GM10847 (cell line): ENCODE data around the gene THSD7A.

Experiments
- POLR2A ChIP-seq: IDR thresholded peaks from 2 replicates; pipeline ENCODE4 v1.6.1; 2011; ENCODE audit not compliant: insufficient read length; ENCODE audit errors: extremely low read depth

Gene THSD7A

DNA sequence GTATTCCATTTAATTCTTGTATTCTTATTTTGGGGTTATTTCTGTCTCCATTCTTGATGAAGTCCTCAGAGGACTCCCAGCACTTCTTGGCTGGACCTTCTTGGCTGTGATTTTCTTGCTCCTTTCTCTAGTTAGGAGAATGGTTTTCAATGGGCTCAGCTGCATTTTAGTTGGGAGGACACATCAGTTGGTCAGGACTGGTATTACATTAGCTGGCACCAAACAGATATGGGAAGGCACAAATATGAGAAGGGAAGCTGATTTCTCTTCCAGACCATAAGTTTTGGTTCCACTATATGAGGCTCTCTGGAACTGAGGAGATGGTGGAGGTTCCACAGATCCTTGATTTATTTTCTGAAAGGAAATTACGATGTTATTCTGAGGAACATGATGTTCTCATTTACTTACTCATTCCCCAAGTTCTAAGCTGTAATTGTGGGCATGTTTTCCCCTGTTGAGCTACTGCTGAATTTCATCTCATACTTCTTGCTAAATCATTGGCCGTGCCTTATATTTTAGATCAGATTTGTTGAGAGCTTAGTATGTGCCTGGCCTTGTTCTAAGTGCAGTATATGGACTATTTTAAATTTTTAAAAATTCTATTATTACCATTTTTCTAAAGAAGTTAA, 261.0 kb downstream of the THSD7A start:
- TF ChIP-seq POLR2A = no peak

DNA sequence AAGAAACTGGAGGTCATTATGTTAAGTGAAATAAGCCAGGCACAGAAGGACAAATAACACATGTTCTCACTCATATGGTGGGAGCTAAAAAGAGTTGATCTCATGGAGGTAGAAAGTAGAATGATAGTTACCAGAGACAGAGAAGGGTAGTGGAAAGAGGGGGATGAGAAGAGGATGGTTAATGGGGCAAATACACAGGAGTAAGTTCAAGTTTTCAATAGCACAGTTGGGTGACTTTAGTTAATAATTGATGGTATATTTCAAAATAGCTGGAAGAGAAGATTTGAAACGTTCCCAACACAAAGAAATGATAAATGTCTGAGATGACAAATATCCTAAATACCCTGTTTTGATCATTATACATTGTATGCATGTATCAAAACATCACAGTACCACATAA, 261.8 kb downstream of the THSD7A start:
- no peak for TF ChIP-seq POLR2A

DNA sequence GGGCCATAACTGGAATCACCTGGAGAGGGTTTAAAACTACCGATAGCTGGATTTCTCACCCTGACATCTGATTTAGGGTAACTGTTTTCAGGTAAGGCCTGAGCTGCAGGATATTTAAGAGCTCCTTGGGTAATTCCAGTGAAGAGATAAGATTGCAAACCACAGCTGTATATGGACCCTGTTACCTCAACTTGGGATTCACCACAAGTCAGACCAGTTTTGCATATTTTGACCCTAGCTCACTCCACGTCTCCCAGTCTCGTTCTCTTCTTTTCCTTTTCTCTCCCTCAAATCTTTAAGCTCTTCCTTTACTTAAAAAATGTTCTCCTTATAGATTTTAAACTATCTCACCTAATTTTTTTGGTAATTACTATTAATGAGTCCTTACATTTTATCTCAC, 264.4 kb downstream of the THSD7A start:
- TF ChIP-seq POLR2A = no peak

DNA sequence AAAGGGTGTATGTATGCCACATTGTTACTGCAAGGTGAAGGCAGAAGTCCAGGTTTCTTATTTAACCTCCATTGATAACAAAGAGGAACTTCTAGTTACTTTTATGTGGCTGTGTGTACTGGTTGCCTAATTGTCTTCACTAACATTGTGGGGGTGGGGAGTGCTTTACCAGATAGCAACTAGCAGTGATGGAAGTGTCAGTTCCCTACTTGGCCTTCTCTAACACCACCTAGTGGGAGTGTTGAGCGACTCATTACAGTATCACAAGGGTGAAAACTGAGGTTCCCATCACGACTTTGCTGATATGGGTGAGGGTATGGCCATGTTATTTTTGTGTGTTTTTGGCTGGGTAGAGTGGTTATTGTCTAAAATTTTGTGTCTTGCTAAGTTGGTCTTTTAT, 274.4 kb downstream of the THSD7A start:
- no peak for TF ChIP-seq POLR2A

DNA sequence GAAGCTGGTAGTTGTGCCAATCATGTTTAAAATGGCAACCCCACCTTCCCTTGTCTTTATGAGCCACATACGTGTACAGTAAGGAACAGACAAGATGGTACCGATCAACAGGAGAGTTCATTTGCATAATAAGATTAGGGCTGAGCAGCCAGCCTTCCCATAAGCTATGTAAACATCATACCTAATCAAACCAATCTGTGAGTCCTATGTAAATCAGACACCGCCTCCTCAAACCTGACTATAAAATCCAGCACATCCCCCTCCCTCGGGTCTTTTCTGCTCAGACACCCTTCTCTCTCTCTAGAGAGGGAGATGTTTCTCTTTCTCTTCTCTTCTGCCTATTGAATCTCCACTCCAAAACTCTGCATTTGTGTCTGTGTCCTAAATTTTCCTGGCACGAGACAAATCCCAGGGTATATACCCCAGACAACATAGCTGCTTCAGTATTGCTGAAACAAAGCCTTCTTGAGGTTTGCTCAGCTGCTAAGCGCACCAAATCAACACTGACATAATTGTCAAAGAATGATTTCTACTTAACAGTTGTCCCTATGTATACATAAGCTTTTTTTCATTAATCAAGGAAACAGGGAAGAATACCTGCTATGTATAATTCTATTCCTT, 279.2 kb downstream of the THSD7A start:
- TF ChIP-seq POLR2A = no peak

DNA sequence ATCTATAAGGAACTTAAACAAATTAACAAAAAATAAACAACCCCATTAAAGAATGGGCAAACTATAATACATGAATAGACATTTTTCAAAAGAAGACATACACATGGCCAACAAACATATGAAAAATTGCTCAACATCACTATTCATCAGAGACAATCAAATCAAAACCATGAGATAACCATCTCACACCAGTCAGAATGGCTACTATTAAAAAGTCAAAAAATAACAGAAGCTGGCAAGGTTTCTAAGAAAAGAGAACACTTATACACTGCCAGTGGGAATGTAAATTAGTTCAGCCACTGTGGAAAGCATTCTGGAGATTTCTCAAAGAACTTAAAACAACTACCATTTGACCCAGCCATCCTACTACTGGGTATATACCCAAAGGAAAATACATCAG, 280.5 kb downstream of the THSD7A start:
- TF ChIP-seq POLR2A = no peak

DNA sequence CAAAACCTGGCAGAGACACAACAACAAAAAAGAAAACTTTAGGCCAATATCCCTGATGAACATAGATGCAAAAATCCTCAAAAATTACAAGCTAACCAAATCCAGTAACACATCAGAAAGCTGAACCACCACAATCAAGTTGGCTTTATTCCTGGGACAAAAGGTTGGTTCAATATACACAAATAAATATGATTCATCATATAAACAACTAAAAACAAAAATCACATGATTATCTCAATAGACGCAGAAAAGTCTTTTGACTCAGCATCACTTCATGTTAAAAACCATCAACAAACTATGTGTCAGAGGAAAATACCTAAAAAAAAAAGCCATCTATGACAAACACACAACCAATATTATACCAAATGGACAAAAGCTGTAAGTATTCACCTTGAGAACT, 283.5 kb downstream of the THSD7A start:
- no peak for TF ChIP-seq POLR2A

DNA sequence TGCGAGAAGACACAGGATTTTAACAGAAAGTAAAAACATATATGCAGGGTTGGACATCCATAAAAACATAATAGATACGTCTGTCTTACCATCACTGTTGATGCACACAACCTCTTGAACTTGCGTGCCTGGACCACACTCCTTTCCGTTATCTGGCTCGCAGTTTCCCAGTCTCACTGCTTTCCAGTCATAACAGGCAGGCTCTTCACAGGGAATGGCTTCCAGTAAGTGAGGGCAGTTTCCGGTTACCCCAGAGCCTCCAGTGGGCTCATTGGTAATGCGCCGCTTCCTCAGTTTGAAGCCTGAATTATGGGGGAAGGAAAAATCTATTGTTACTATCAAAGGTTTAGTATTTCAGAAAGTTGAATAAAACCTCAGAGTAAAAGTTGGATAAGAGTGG, 290.7 kb downstream of the THSD7A start:
- TF ChIP-seq POLR2A = no peak

DNA sequence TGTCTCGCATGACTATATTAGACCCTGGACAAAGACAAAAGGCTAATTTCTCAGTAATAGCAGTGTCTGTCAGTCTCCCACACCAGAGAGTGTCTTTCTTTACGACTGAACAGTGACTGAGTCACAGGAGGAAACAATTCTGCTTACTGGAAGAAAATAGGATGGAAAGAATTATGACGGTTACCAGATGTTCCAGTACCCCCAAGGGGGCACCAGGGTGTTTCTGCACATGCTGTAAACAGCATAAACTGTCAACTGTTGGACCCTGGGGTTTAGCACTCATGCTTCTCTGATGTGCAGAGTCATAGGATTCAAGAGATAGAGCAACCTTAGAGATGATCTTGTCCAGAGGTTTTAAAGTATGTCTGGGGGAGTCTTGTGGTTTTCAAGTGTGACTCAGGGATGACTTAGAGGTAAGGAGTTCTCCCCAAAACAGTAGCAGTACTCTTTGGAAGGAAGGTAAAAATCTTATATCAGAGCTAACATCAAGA, 291.7 kb downstream of the THSD7A start:
- no peak for TF ChIP-seq POLR2A

DNA sequence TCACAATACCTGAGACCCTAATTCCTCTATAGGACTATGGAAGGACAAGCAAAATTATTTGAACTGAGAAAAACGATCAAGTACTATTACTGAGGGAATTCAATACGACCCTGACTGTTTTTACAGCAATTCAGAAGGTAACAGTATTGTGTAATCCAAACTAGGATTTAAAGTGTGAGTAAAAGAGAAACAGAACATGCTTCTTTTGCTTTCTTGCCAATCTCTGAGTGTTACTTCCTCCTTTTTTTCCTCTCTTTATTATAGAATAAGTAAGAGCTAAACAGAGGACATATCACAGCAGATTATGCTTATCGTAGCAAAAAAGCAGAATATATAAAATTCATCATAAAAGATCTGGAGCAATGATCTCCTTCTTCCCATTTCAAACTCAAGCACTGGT, 292.1 kb downstream of the THSD7A start:
- no peak for TF ChIP-seq POLR2A

DNA sequence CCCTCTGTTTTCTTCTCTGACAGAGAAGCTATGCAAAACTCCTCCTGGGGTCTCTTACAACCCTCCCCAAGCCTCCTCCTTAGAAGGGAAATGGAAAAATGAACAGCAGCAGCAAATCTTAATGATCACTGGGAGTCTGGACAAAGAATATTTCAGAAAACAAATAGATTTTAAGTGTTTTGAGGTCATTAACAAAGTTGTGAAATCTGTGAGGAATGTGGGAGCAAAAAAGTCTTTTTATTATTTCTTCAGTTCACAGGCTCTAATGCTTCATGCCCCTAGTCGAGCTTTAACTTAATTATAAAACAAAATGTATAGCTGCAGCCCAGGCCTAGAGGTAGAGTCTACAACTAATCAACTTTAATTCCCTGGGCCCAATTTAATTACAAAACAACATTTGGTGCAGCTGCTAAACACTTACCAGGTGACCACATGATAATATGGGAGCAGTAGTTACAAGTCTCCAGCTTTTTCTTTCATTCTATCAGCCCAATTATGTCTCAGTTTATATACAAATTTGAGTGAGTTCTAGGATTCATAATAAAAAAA, 293.2 kb downstream of the THSD7A start:
- TF ChIP-seq POLR2A = no peak

DNA sequence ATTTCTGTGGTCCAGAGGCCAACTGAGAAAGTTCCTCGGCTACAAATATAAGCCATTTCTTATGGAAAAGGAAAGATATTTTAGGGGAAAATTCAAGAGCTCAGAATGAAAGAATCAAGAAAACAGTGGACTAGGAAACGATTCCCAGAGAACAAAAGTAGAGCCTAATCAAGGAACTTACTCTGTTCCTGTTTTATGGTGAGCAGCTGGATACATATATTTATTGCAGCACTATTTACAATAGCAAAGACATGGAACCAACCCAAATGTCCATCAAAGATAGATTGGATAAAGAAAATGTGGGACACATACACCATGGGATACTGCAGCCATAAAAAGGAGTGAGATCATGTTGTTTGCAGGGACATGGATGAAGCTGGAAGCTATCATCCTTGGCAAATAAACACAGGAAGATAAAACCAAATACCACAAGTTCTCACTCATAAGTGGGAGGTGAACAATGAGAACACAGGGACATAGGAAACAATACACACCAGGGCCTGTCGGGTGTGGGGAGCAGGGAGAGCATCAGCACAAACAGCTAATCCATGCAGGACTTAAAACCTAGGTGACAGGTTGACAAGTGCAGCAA, 298.7 kb downstream of the THSD7A start:
- TF ChIP-seq POLR2A = no peak

DNA sequence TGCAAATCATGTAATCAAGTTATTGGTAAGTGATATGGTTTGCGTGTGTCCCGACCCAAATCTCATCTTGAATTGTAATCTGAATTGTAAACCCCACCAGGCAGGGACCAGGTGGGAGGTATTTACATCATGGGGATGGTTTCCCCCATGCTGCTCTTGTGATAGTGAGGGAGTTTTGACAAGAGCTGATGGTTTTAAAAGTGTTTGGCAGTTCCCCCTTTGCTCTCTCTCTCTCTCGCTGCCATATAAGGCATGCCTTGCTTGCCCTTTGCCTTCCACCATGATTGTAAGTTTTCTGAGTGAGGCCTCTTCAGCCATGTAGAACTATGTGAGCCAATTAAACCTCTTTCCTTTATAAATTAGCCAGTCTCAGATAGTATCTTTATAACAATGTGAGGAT, 302.6 kb downstream of the THSD7A start:
- TF ChIP-seq POLR2A = no peak

DNA sequence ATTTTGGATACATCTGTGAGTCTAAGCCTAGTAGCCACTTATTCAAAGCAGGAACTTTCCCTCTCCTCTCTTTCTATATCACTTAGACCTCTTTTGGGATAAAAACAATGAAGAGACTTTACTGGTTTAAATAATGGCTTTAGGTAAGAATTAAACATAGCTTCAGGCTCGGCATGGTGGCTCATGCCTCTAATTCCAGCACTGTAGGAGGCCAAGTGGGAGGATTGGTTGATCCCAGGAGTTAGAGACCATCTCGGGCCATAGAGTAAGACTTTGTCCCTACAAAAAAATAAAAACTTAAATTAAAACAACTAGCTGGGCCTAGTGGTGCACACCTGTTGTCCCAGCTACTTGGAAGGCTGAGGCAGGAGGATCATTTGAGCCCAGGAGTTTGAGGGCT, 304.3 kb downstream of the THSD7A start:
- no peak for TF ChIP-seq POLR2A

DNA sequence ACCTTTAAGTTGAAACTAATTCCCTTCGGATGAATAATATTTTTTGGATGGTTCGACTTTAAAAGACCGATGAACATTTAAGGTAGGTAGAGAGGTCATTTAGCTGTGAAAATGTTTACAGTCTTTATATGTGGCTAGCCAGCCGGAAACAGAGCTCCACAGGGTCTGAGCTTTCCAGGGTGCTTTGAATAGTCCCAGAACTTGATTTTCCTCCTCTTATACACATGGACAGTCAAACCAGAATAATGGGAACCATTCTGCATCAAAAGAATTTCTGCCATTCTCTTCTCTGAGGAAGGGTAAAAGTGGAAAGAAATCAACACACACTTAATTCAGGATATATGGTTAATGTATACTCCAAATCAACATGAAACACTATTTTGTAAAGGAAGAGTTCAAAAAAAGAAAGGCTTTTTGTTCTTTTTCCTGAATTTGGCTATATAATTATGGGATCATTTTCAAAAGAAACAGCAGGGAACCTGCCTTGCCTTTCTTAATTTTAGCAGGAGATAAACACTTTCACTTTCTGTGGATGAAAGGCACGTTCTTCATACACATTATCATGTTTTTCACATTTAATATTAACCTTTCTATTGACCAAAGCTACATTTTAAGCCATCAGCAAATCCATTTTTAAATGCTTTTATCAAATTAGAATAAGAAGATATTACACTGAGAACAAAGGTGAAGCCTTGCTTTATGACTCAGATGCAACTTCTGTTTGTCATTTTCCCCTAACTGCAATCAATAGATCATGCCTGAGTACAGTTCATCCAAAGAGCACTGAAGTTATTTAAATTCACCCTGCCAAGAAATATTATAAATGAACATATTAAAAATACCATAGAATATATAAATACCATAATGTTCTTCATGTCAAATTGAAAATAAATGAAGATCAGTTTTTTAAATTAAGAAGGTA, 307.3 kb downstream of the THSD7A start:
- TF ChIP-seq POLR2A = no peak
